ENCODE data around the gene WDR5. TPM values are rescaled to one million over a fixed set of nuclear protein-coding genes. Genes with fewer than 3 reads are reported as not detected.

WDR5 gene
- total RNA-seq, 2 donors from 2014 or later: 18.3 to 18.4 TPM

DNA sequence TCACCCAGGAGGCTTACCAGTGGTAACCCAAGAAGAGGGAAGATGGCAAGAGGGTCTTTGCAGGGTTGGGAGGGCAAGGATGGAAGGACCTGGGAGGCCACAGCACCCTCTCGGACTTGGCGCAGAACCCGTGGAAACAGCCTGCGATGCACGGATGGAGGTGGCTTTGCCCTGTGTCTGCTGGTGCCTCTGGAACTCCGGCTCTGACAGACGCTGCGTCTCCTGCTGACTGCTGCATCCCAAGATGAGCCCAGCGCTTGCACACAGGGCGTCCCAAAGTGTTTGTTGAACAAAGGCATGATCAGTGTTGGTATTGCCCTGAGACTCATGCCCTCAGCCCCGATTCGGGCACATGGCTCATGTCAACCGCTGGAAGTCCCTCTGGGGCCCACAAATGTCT is 30.5 kb downstream of the WDR5 start:
- Mint-ChIP-seq H3K4me3 (peak overlapping the region; percentile 31), H3K27ac (no peak overlapping the region)
- ATAC-seq: no peak

DNA sequence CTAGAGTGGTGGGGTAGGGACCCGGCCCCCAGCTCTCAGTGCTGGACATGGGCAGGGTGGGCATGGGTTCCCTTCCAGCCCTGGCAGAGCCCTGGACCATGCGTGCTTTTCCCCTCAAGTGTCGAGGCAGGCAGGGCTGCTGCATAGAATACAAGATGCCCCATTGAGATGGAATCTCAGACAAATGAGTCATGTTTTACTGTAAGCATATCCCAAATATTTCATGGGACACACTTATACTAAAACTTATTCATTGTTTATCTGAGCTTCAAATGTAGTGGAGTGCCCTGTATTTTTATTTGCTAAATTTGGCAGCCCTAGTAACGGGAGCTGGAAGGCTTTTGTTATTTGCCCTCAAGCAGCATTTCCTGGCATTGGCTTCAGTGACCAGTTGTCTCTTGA is 31.6 kb downstream of the WDR5 start:
- no peaks in the 10 kb centered on the region for H3K27me3 Mint-ChIP-seq
- H3K4me3 Mint-ChIP-seq: no peak overlapping the region
- no peaks in the 10 kb centered on the region for H3K36me3 Mint-ChIP-seq (ENCODE audit: low read depth)
- ATAC-seq (no peak), DNase-seq (no peak)
- no peak overlapping the region for H3K27ac Mint-ChIP-seq
- H3K4me1 Mint-ChIP-seq: peaks cover 10% of the 10 kb centered on the region
- no peaks in the 10 kb centered on the region for H3K9me3 ChIP-seq (ENCODE audit: control insufficient read depth, low read length, poor library complexity, severe bottlenecking)

More for the DNA sequence above, 30.5 kb downstream of the WDR5 start:
- no peaks in the 10 kb centered on the region for H3K9me3 ChIP-seq (ENCODE audit: control insufficient read depth, low read length, poor library complexity, severe bottlenecking)
- H3K4me1 Mint-ChIP-seq: peaks cover 16% of the 10 kb centered on the region
- no peaks in the 10 kb centered on the region for H3K27me3 Mint-ChIP-seq
- no peak for DNase-seq
- H3K36me3 Mint-ChIP-seq (ENCODE audit: low read depth): no peaks in the 10 kb centered on the region

DNA sequence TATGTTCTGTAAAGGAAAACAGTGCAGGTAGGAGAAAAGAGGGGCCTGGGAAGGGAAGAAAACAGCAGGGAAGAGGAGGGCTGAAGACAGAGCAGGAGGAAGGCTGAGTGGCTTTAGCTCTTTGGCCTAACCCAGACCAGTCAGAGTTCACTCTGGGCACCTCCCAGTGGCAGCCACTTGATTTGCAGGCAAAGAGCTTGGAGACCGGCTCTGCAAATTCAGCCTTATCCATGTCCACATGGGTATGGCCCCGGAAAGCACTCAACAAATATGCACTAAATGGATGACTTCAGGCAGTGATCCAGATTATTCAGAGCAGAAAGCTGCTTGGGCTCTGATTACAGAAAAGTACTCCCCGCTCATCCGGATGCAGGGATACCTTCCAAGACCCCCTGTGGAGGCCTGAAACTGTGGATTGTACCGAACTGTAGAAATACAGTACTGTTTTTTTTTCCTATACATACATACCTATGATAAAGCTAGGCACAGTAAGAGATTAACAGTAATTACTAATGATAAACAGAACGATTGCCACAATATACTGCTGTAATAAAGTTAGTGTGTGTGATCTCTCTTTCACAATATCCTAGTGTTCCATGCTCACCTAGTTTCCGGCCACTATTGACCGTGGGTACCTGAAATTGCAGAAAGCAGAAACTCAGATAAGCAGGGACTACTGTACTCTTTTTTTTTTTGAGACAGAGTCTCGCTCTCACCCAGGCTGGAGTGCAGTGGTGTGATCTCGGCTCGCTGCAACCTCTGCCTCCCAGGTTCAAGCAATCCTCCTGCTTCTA is 33.1 kb downstream of the WDR5 start:
- Mint-ChIP-seq H3K27me3 (no peaks in the 10 kb centered on the region), H3K36me3 (ENCODE audit: low read depth) (no peaks in the 10 kb centered on the region), H3K4me3 (no peak overlapping the region), H3K27ac (no peak overlapping the region), H3K4me1 (peaks cover 4% of the 10 kb centered on the region)
- DNase-seq (no peak), ATAC-seq (no peak)
- no peaks in the 10 kb centered on the region for H3K9me3 ChIP-seq (ENCODE audit: control insufficient read depth, low read length, poor library complexity, severe bottlenecking)

DNA sequence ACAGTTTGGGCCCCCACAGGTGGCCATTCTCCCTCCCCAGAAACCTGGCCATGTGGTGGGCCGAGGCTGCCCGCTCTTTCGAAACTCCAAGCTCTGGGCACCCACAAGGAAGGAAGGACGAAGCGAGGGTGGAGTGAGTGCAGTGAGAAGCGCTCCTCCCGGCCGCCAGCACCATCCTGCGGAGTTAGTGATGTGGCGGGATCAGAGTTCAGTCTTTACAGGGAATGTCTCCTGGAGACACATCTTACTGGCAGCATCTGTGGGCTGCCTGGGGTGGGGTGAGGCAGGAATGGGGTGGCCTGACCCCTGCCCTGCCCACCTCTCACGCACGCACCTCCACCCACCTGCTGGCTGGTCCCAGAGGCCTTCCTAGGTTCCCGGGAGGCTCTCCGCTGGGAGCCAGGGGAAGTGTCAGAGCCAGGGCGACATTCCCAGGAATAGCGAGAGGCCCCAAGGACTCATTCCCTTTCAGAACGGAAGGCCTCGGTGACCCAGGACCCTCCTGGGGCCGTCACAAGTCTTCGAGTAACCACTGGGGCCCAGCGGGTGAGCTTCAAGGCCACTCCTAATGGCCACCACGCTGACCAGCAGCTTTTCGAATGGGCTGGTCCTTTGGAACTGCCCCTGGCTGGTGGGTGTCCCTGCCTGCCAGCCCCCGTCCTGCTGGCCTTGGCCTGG is 34.0 kb downstream of the WDR5 start:
- Mint-ChIP-seq H3K27me3 (peaks cover 2% of the 10 kb centered on the region), H3K36me3 (ENCODE audit: low read depth) (no peaks in the 10 kb centered on the region), H3K27ac (no peak overlapping the region), H3K4me1 (peaks cover 4% of the 10 kb centered on the region), H3K4me3 (no peak overlapping the region)
- ATAC-seq (no peak), DNase-seq (no peak)
- no peaks in the 10 kb centered on the region for H3K9me3 ChIP-seq (ENCODE audit: control insufficient read depth, low read length, poor library complexity, severe bottlenecking)

DNA sequence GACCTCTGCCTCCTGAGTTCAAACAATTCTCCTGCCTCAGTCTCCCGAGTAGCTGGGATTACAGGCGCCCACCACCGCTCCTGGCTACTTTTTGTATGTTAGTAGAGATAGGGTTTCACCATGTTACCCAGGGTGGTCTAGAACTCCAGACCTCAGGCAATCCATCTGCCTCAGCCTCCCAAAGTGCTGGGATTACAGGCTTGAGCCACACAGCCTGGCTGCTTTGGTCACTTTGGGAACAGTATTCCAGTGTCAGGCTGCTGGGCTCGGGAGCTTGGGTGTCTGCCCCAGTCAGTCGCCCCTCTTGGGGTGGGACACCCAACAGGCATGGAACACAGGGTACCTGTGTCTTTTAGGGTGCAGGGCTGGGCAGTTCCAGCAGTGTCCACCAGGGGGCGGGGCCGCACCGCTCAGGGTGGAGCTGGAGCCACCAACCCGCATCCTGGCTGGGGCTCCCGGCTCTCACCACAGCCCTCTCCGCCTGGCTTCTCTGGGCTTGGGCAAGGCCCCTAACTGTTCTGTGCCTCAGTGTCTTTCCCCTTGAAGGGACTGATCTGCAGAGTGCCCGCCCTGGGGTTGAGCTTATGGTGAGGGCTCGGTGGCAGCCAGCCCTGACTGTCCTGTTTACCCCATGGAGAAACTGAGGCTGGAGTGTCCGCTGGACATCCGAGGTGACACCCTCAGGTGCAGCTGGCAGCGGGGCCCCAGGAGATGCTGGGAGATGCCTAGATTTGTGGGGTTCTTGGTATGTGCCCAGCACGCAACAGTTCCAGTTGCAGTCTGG is 34.8 kb downstream of the WDR5 start:
- H3K27ac Mint-ChIP-seq: no peak overlapping the region
- no peaks in the 10 kb centered on the region for H3K36me3 Mint-ChIP-seq (ENCODE audit: low read depth)
- H3K4me3 Mint-ChIP-seq: no peak overlapping the region
- peaks cover under 1% of the 10 kb centered on the region for H3K4me1 Mint-ChIP-seq
- DNase-seq: no peak
- peaks cover 4% of the 10 kb centered on the region for H3K27me3 Mint-ChIP-seq
- ATAC-seq: no peak
- no peaks in the 10 kb centered on the region for H3K9me3 ChIP-seq (ENCODE audit: control insufficient read depth, low read length, poor library complexity, severe bottlenecking)

DNA sequence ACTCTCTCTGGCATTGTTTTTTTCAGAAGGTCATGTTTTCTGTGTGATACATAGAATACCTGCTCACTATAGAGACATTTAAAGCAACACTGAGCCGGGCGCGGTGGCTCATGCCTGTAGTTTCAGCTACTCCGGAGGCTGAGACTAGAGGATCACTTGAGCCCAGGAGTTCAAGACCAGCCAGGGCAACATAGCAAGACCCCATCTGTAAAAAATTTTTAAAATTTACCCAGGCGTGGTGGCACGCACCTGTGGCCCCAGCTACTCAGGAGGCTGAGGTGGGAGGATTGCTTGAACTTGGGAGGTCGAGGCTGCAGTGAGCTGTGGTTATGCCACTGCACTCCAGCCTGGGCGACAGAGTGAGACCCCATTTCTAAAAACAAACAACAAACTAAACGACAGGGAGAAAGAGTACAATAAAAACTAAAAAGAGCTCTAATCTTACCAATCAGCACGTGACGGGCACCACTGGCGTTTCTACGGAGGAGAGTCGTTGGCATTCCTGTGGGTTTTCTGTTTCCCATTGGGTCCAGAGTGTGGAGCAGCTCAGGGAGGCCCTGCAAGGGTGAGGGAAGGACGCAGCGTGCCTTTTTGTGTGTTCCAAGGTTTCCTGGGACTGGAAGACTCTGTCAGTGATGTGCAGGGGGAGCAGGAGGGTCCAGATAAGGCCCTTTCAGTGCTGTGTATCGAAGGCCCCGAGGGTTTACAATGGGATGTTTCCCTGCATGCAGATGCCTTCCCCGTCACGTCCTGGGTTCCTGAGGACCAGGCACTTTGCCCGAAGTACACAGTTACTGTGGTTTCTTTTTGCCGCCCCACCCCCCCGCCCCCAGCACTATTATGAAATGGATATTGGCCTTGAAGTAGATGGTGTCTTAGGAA is 35.7 kb downstream of the WDR5 start:
- Mint-ChIP-seq H3K27me3 (peaks cover 4% of the 10 kb centered on the region), H3K4me1 (no peaks in the 10 kb centered on the region), H3K4me3 (no peak overlapping the region), H3K27ac (no peak overlapping the region), H3K36me3 (ENCODE audit: low read depth) (no peaks in the 10 kb centered on the region)
- no peak for ATAC-seq
- no peaks in the 10 kb centered on the region for H3K9me3 ChIP-seq (ENCODE audit: control insufficient read depth, low read length, poor library complexity, severe bottlenecking)
- no peak for DNase-seq

DNA sequence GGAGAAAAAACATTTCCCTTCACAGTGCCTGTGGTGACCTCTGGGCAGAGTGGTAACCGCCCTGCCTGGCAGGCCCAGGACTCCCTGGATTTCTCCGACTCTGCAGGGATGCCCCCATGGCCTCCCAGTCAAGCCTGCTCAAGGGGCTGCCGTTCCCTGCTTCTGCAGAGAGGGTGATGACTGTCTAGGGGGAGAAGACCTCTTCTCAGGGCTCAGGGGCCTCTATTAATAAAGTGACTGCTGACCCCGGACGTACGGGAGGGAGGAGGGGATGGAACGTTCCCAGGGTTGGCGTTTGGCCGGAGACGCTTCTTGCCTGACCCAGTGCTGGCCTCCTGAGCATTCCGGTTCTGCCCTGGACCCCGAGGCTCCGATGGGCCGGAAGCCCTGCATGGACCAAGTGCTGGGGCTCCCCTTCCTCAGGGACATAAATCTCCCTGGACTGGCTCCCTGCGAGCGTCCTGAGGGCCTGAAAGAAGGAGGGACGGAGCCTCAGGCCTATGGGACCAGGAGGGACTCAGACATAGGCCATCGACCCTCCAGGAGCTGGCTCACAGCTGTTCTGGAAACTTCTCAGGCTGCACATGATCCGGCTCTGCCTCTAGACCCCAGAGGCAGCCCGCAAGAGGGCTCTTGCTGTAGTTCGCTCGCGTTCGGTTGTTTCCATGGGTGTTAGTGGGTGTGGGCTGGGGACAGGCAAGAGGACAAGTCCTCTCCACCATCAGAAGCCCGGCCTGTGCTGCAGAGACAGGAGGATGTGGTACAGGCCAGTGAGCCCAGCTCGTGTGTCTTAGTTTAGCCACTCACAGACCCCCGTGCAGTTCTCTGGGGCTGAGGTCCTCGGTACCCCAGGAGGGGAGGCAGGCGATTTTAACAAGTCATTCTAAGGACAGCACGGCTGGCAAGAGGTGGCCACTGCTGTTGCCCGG is 36.6 kb downstream of the WDR5 start:
- DNase-seq (no peak), ATAC-seq (no peak)
- Mint-ChIP-seq H3K4me1 (no peaks in the 10 kb centered on the region), H3K27me3 (peaks cover 4% of the 10 kb centered on the region), H3K27ac (no peak overlapping the region), H3K36me3 (ENCODE audit: low read depth) (no peaks in the 10 kb centered on the region), H3K4me3 (no peak overlapping the region)
- H3K9me3 ChIP-seq (ENCODE audit: control insufficient read depth, low read length, poor library complexity, severe bottlenecking): no peaks in the 10 kb centered on the region

DNA sequence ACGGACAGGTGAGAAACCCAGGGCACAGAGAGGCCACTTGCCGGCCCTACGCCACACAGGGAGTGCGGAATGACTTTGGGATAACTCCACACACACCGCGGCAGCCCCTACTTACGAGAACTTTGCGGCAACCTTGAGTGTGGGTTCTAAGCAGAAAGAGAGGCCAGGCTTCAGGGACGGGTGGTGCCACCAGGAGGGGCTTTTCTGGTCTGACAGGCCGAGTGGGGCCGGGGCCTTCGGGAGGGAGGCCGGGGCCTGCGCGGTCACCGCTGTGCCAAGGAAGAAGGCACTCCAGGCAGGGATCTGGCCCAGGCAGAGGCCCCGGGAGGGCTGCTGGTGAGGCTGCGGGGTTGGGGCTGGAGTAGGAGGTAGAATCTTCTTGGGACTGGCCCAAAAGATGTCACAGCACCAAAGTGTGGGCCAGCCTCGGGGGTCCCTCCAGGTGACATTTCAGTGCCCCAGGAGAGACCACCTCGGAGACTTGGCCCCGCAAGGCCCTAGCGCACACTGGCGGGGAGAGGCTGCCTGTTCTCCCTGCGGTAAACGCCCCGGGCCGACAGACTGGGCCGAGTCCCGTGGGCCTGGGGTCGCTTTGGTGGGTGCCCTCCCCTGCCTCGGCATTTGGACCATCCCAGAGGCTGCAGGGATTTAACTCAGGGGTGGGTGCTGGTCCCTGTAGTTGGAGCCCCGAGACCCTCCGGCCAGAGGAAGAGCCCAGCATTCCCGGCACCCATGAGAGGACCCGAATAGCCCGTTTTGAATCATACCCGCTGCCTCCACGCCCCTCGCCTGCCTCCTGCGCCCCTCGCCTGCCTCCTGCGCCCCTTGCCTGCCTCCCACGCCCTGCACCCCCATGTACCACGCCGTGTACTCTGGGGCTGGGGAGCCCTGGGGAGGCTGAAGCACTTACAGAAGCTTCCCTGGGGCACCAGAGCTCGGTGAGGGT is 37.5 kb downstream of the WDR5 start:
- no peak overlapping the region for H3K4me3 Mint-ChIP-seq
- H3K27me3 Mint-ChIP-seq: peaks cover 4% of the 10 kb centered on the region
- ATAC-seq: no peak
- no peak for DNase-seq
- H3K27ac Mint-ChIP-seq: no peak overlapping the region
- no peaks in the 10 kb centered on the region for H3K36me3 Mint-ChIP-seq (ENCODE audit: low read depth)
- H3K9me3 ChIP-seq (ENCODE audit: control insufficient read depth, low read length, poor library complexity, severe bottlenecking): no peaks in the 10 kb centered on the region
- no peaks in the 10 kb centered on the region for H3K4me1 Mint-ChIP-seq

DNA sequence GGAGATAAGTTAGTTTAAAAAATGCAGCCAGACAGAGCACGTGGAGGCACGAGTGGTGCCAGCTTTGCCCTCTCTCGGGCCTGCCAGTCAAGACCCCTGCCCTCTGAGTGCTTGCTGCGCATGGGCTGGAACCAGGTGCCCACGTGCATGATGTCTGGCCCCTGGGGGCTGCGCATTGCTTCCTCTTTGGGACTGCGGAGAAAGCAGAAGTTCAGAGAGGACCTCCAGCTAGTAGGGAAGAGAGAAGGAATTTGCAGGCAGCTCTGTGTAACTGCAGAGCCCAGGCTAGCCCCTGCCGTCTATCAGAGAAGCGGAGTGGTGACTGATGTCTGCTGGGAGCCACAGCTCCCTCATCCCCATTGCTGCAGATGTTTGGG is 38.2 kb downstream of the WDR5 start:
- Mint-ChIP-seq H3K27ac (no peak overlapping the region), H3K4me3 (no peak overlapping the region), H3K27me3 (peaks cover 7% of the 10 kb centered on the region), H3K36me3 (ENCODE audit: low read depth) (no peaks in the 10 kb centered on the region), H3K4me1 (no peaks in the 10 kb centered on the region)
- H3K9me3 ChIP-seq (ENCODE audit: control insufficient read depth, low read length, poor library complexity, severe bottlenecking): no peaks in the 10 kb centered on the region
- DNase-seq: no peak
- no peak for ATAC-seq

DNA sequence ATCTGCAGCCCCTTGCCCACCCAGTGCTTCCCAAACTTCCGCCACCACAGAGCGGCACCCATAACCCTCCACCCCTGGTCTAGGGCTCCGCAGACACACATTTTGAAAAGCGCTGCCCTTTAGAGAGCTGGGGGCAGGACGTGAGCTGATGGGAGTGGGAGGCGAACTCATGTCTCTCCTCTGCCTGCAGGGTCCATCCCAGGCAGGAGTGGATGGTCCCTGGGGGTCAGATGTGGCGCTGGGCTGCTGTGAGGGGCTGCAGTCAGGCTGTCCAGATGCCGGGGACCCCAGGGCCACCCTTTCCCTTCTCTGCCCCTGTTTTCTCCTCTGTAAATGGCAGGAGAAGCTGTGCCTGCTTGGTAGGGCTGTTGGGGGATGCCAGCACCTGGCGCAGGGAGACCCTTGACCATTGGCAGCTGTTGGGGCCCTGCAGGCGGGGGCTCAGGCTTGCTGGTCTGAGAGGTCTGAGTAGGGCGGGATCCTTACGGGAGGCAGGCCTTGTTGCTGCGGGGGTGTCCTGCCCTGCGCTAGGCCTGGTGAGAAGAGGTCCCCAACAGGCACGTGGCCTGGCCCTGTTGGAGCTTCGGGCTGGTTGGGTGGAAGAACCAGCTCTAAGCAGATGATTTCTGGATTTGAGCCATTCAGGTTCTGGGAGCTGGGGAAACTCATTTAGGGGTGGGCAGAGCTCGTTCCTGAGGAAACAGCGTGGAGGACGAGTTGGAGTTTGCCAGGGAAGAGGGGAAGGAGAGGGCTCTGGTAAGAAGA is 38.8 kb downstream of the WDR5 start:
- no peaks in the 10 kb centered on the region for H3K9me3 ChIP-seq (ENCODE audit: control insufficient read depth, low read length, poor library complexity, severe bottlenecking)
- peaks cover 10% of the 10 kb centered on the region for H3K27me3 Mint-ChIP-seq
- no peaks in the 10 kb centered on the region for H3K36me3 Mint-ChIP-seq (ENCODE audit: low read depth)
- no peak overlapping the region for H3K4me3 Mint-ChIP-seq
- DNase-seq (no peak), ATAC-seq (no peak)
- no peak overlapping the region for H3K27ac Mint-ChIP-seq
- H3K4me1 Mint-ChIP-seq: peaks cover 5% of the 10 kb centered on the region

Measured in T-helper 17 cell (primary cell).